PC-3 (cell line): Measurements from ENCODE around the gene GALNT2.

Experiments used
- EZH2 ChIP-seq: fragments of 300-600 bp; sonication (generic); IDR thresholded peaks from one replicate; pipeline ENCODE4 v1.6.1; 2017; ENCODE audit warnings: antibody characterized with exemption, mild to moderate bottlenecking, low read length; ENCODE audit not compliant: unreplicated experiment
- TF ChIP-seq, protein P1 (sequence below): fragments of 300-600 bp; sonication (generic); conservative IDR thresholded peaks from 2 replicates; pipeline ENCODE4 v1.5.1; 2017; ENCODE audit warnings: antibody characterized with exemption, low read depth, mild to moderate bottlenecking, low read length

DNA sequence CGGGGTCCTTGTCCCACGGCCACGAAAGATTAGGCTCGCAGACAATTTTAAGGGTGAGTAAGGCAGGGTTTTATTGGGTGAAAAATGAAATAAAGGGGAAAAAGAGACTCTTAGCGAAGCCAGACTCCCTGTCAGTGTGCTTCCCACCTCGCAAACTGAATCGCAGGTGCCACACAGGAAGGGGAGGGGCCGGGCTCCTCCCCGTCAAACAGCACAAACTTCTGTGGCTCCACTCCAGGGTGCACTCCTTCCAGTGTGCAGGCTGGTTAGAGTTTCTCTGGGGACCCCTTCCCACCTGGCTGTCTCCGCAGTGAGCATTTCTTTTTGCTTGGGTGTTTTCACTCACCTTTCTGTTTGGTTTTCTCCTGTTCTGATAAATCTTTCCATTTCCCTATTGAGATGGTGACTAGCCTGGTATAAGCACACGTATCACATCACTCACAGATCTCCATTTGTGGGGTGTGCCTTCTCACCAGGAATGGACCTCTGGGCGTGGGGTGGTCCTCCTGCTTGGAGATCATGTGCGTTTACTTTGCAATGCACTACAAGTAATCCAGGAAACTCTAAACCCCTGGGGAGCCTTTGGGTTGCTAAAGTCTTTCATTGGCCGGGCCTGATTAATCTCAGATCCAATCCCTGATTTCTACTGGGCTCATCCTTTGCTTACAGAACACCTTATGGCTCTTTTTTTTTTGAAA, 37.6 kb upstream of the GALNT2 start:
- TF ChIP-seq, protein P1, sequence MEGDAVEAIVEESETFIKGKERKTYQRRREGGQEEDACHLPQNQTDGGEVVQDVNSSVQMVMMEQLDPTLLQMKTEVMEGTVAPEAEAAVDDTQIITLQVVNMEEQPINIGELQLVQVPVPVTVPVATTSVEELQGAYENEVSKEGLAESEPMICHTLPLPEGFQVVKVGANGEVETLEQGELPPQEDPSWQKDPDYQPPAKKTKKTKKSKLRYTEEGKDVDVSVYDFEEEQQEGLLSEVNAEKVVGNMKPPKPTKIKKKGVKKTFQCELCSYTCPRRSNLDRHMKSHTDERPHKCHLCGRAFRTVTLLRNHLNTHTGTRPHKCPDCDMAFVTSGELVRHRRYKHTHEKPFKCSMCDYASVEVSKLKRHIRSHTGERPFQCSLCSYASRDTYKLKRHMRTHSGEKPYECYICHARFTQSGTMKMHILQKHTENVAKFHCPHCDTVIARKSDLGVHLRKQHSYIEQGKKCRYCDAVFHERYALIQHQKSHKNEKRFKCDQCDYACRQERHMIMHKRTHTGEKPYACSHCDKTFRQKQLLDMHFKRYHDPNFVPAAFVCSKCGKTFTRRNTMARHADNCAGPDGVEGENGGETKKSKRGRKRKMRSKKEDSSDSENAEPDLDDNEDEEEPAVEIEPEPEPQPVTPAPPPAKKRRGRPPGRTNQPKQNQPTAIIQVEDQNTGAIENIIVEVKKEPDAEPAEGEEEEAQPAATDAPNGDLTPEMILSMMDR: no peak
- no peak for TF ChIP-seq EZH2
